Daoy (cell line): Measurements from ENCODE around the gene HCAR2. TPM values are rescaled to one million over a fixed set of nuclear protein-coding genes. Genes with fewer than 3 reads are reported as not detected.
A peak's percentile ranks its signal among the peaks of the same experiment; 100 is the strongest.
"Not testable (repeated sequence)": the region's sequence is repeated elsewhere in the genome, so short reads cannot be mapped to it uniquely, and the experiment has no call there.

Experiments
- DNase-seq: peaks from one replicate; pipeline ENCODE4 v3.0.0-alpha.2; 2015; ENCODE audit warnings: low read depth
- total RNA-seq: library from RNA; depleted of rRNA; stranded (reverse); fragments of >200 nt; shearing (Covaris generic); gene quantifications from 2 replicates; pipeline ENCODE4 v1.2.3, GENCODE V29; 2014; rRNA removed

The HCAR2 gene
- not detected in 2 replicates for total RNA-seq

- not testable (repeated sequence) for DNase-seq
Observed at GRCh38 chr12:122702890-122703611, at the start of gene HCAR2. HCAR2 (minus strand) TSS chr12:122703357; CDS start chr12:122703283, 74 bp downstream.

- peak; percentile 99 for DNase-seq
Observed at GRCh38 chr12:122752464-122753318, 49.5 kb upstream of the HCAR2 start, which contains the start of gene DENR. DENR (plus strand) TSS chr12:122752824; CDS start chr12:122753702, 878 bp downstream.

- not testable (repeated sequence) for DNase-seq
Observed at GRCh38 chr12:122750781-122751515, 47.8 kb upstream of the HCAR2 start.

GRCh38 chr12:122749569-122750332 lies 46.6 kb upstream of the HCAR2 start:
- no peak for DNase-seq

GRCh38 chr12:122747224-122748135 lies 44.3 kb upstream of the HCAR2 start:
- DNase-seq = no peak

GRCh38 chr12:122743895-122744525 lies 40.9 kb upstream of the HCAR2 start:
- no peak for DNase-seq

GRCh38 chr12:122740351-122740750 lies 37.2 kb upstream of the HCAR2 start:
- DNase-seq = no peak

- DNase-seq = no peak
Observed at GRCh38 chr12:122738571-122738970, 35.4 kb upstream of the HCAR2 start.

- no peak for DNase-seq
Observed at GRCh38 chr12:122732611-122733010, 29.5 kb upstream of the HCAR2 start.

GRCh38 chr12:122732170-122732569 lies 29.0 kb upstream of the HCAR2 start:
- no peak for DNase-seq

- peak; percentile 35 for DNase-seq
Observed at GRCh38 chr12:122730215-122731014, 27.3 kb upstream of the HCAR2 start, which contains the start of gene HCAR1. HCAR1 (minus strand) TSS chr12:122730844; CDS start chr12:122730339, 505 bp downstream.

- no peak for DNase-seq
Observed at GRCh38 chr12:122729583-122730214, 26.5 kb upstream of the HCAR2 start.

GRCh38 chr12:122726080-122726558 lies 23.0 kb upstream of the HCAR2 start:
- DNase-seq = peak; percentile 37

GRCh38 chr12:122725452-122726079 lies 22.4 kb upstream of the HCAR2 start:
- no peak for DNase-seq

GRCh38 chr12:122724641-122725243 lies 21.6 kb upstream of the HCAR2 start:
- no peak for DNase-seq

- no peak for DNase-seq
Observed at GRCh38 chr12:122722387-122722786, 19.2 kb upstream of the HCAR2 start.

- peak; percentile 51 for DNase-seq
Observed at GRCh38 chr12:122721057-122721545, 17.9 kb upstream of the HCAR2 start.
